ENCODE data around the gene DYSF.

The DYSF gene

GRCh38 chr2:71552356-71552755 lies 99.0 kb downstream of the DYSF start:
- TF ChIP-seq FOXP2 (optimal IDR thresholded peaks at IDR 0.05; ENCODE audit: borderline replicate concordance, extremely low read depth, extremely low read length, insufficient read depth), result no peak
- no peak for TF ChIP-seq TAF1 (IDR thresholded peaks at IDR 0.05; ENCODE audit: borderline replicate concordance, insufficient read depth, low read length)
- TF ChIP-seq, protein P1, sequence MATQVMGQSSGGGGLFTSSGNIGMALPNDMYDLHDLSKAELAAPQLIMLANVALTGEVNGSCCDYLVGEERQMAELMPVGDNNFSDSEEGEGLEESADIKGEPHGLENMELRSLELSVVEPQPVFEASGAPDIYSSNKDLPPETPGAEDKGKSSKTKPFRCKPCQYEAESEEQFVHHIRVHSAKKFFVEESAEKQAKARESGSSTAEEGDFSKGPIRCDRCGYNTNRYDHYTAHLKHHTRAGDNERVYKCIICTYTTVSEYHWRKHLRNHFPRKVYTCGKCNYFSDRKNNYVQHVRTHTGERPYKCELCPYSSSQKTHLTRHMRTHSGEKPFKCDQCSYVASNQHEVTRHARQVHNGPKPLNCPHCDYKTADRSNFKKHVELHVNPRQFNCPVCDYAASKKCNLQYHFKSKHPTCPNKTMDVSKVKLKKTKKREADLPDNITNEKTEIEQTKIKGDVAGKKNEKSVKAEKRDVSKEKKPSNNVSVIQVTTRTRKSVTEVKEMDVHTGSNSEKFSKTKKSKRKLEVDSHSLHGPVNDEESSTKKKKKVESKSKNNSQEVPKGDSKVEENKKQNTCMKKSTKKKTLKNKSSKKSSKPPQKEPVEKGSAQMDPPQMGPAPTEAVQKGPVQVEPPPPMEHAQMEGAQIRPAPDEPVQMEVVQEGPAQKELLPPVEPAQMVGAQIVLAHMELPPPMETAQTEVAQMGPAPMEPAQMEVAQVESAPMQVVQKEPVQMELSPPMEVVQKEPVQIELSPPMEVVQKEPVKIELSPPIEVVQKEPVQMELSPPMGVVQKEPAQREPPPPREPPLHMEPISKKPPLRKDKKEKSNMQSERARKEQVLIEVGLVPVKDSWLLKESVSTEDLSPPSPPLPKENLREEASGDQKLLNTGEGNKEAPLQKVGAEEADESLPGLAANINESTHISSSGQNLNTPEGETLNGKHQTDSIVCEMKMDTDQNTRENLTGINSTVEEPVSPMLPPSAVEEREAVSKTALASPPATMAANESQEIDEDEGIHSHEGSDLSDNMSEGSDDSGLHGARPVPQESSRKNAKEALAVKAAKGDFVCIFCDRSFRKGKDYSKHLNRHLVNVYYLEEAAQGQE (IDR thresholded peaks at IDR 0.05; ENCODE audit: insufficient read depth in 1 of 2, low read depth in 2 of 2, low read length in 2 of 2), result no peak
- no peak for TF ChIP-seq SIN3A (IDR thresholded peaks at IDR 0.05; ENCODE audit: borderline replicate concordance, insufficient read depth, low read length)
- no peak for TF ChIP-seq POLR2AphosphoS5 (IDR thresholded peaks at IDR 0.05; ENCODE audit: low read depth, low read length)

DNA sequence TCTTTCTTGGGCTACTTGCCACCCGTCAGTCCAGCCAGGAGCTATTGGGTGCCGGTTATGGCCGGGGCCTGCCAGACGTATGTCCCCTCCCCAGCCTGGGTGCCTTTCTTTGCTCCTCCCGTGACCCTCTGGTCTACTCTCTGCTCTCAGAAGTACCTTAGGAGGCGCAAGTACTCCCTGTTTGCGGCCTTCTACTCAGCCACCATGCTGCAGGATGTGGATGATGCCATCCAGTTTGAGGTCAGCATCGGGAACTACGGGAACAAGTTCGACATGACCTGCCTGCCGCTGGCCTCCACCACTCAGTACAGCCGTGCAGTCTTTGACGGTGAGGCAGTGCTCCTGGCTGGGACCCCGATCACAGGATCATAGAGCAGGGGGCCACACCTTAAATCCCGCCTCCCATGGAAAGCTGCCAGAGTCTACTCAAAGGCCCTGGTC lies 99.5 kb downstream of the DYSF start:
- TF ChIP-seq SIN3A (IDR thresholded peaks at IDR 0.05; ENCODE audit: borderline replicate concordance, insufficient read depth, low read length), result no peak

- TF ChIP-seq FOXP2 (optimal IDR thresholded peaks at IDR 0.05; ENCODE audit: borderline replicate concordance, extremely low read depth, extremely low read length, insufficient read depth) (no peak), TAF1 (IDR thresholded peaks at IDR 0.05; ENCODE audit: borderline replicate concordance, insufficient read depth, low read length) (no peak), SIN3A (IDR thresholded peaks at IDR 0.05; ENCODE audit: borderline replicate concordance, insufficient read depth, low read length) (no peak), POLR2AphosphoS5 (IDR thresholded peaks at IDR 0.05; ENCODE audit: low read depth, low read length) (no peak)
- TF ChIP-seq, protein P1 (IDR thresholded peaks at IDR 0.05; ENCODE audit: insufficient read depth in 1 of 2, low read depth in 2 of 2, low read length in 2 of 2), result no peak
Observed at GRCh38 chr2:71554028-71554705, 100.8 kb downstream of the DYSF start.

- no peak for TF ChIP-seq TAF1 (IDR thresholded peaks at IDR 0.05; ENCODE audit: borderline replicate concordance, insufficient read depth, low read length)
- TF ChIP-seq, protein P1 (IDR thresholded peaks at IDR 0.05; ENCODE audit: insufficient read depth in 1 of 2, low read depth in 2 of 2, low read length in 2 of 2), result no peak
- TF ChIP-seq POLR2AphosphoS5 (IDR thresholded peaks at IDR 0.05; ENCODE audit: low read depth, low read length), result no peak
- no peak for TF ChIP-seq FOXP2 (optimal IDR thresholded peaks at IDR 0.05; ENCODE audit: borderline replicate concordance, extremely low read depth, extremely low read length, insufficient read depth)
- no peak for TF ChIP-seq SIN3A (IDR thresholded peaks at IDR 0.05; ENCODE audit: borderline replicate concordance, insufficient read depth, low read length)
Observed at GRCh38 chr2:71554706-71555056, 101.3 kb downstream of the DYSF start.

DNA sequence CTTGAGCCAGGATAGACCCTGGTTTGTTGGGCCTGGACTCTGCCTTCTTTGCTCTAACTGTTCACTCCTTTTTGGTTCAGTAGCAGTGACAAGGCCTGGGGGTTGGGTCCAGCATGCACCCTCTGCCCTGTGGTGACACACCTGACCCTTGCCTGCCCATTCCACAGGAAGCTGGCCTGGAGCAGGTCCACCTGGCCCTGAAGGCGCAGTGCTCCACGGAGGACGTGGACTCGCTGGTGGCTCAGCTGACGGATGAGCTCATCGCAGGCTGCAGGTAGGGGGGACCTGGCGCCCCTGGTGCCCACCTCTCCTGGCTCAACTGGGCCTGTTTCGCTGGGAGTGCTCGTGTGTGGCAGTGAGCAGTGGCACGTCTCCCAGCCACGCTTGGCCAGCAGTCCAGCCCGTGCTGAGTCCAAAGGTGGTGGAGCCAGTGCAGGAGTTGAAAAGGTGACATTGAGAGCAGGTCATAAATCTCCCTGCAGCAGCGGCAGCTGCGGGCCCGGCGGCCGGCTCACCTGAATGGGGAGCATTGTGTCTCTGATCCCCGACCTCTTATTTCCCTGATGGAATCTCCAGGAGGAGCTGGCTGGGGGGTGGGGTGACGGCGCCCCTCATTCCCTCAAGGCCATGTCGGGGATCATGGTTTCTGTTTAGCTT lies 102.6 kb downstream of the DYSF start:
- TF ChIP-seq POLR2AphosphoS5 (IDR thresholded peaks at IDR 0.05; ENCODE audit: low read depth, low read length), result no peak
- no peak for TF ChIP-seq SIN3A (IDR thresholded peaks at IDR 0.05; ENCODE audit: borderline replicate concordance, insufficient read depth, low read length)
- no peak for TF ChIP-seq TAF1 (IDR thresholded peaks at IDR 0.05; ENCODE audit: borderline replicate concordance, insufficient read depth, low read length)
- no peak for TF ChIP-seq FOXP2 (optimal IDR thresholded peaks at IDR 0.05; ENCODE audit: borderline replicate concordance, extremely low read depth, extremely low read length, insufficient read depth)
- TF ChIP-seq, protein P1 (IDR thresholded peaks at IDR 0.05; ENCODE audit: insufficient read depth in 1 of 2, low read depth in 2 of 2, low read length in 2 of 2), result no peak

All from PFSK-1 (cell line).